ENCODE results near the gene INAVA.

GRCh38 chr1:200916681-200917080 lies 22.0 kb downstream of the INAVA start:
- no peak for TF ChIP-seq EZH2phosphoT487 (IDR thresholded peaks at IDR 0.05; ENCODE audit: borderline replicate concordance, low read length)
- no peak for TF ChIP-seq CTCF (IDR thresholded peaks at IDR 0.05; ENCODE audit: low read depth, low read length, poor library complexity, severe bottlenecking)

Measured in DOHH2 (cell line).